ENCODE measurements around the gene PTGES. TPM values are rescaled to one million over a fixed set of nuclear protein-coding genes. Genes with fewer than 3 reads are reported as not detected.

Gene PTGES
- polyA plus RNA-seq, 1 of the 3 experiments (the other 2 are of a cell fraction) = 5.2 TPM

DNA sequence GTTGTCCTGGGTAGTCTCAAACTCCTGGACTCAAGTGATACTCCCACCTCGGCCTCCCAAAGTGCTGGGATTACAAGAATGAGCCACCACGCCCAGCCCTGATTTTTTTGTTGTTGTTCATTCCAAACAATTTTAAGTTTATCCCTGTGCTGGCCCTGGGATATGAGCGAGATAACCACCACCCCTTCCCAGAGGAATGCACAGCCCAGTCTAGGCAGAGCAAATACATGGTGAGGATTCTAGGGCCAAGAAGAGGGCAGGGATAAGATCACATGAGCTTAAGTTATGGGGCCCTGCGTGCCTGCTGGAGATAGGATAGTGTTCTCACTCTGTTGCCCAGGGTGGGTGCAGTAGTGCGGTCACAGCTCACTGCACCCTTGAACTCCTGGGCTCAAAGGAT lies 29.1 kb upstream of the PTGES start:
- CTCF ChIA-PET = interaction anchor here (0.6 to 19.6 kb wide), 11 partner anchors 8 to 140 kb away, joined by 3 to 356 read pairs (median 7); partner anchors contain the start of gene ASB6
- no peaks in the 10 kb centered on the region for H3K79me2 ChIP-seq (ENCODE audit: insufficient read depth)
- no peaks in the 10 kb centered on the region for H3K9me3 ChIP-seq
- H3K4me3 ChIP-seq (ENCODE audit: low read depth in 2 of 2, low read length in 1 of 2) = no peak overlapping the region
- no peaks in the 10 kb centered on the region for H3K9me2 ChIP-seq
- no peaks in the 10 kb centered on the region for H3K36me3 ChIP-seq (replicated peaks in 1 of 2; ENCODE audit: control insufficient read depth in 1 of 2, insufficient read depth in 2 of 2, low read length in 1 of 2)
- DNase-seq = no peak
- POLR2A ChIA-PET = interaction anchor here (1.4 kb wide), 1 partner anchor 44 kb away, joined by 4 read pairs; no protein-coding TSS in a partner anchor
- WGBS (ENCODE audit: low lambda C conversion rate) = 78% methylated on average over 5 of the region's 5 CpGs
- 0 out of 4 replicates have a peak, but pooled peaks cover 0 to 6% of the 10 kb centered on the region in 2 experiments for H3K4me1 ChIP-seq (ENCODE audit: control insufficient read depth in 1 of 2, insufficient read depth in 2 of 2, low read depth in 1 of 2, low read length in 1 of 2)
- no peak for TF ChIP-seq MEF2A (IDR thresholded peaks at IDR 0.05; ENCODE audit: borderline replicate concordance, low read depth)
- H3K27me3 ChIP-seq (ENCODE audit: insufficient read depth) = no peaks in the 10 kb centered on the region
- H2AFZ ChIP-seq (ENCODE audit: low read depth) = no peak overlapping the region
- H3K4me2 ChIP-seq = no peak overlapping the region
- no peaks in the 10 kb centered on the region for H4K20me1 ChIP-seq (ENCODE audit: insufficient read depth)
- H3K9ac ChIP-seq = no peak overlapping the region
- no peak overlapping the region for H3K27ac ChIP-seq (ENCODE audit: low read depth in 2 of 2, low read length in 1 of 2)
- H3F3A ChIP-seq (replicated peaks; ENCODE audit: insufficient read depth) = no peaks in the 10 kb centered on the region

DNA sequence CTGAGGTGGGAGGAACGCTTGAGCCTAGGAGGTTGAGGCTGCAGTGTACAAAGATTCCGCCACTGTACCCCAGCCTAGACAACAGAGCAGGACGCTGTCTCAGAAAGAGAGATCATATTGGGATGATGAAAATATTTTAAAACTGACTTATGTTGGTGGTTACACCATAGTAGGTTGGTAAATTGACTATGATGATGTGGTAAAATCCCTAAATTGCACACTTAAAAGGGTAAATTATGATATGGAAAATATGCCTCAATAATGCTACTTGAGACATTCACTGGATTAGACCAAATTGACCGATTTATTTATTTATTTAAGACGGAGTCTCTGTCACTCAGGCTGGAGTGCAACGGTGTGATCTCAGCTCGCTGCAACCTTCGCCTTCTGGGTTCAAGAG lies 28.3 kb upstream of the PTGES start:
- H3K27me3 ChIP-seq (ENCODE audit: insufficient read depth) = no peaks in the 10 kb centered on the region
- H3K9me3 ChIP-seq = no peaks in the 10 kb centered on the region
- ChIA-PET CTCF (interaction anchor here (0.7 to 19.6 kb wide), 9 partner anchors 9 to 642 kb away, joined by 3 to 356 read pairs (median 4); partner anchors contain the start of gene ASB6), POLR2A (interaction anchor here (1.4 kb wide), 1 partner anchor 43 kb away, joined by 4 read pairs; no protein-coding TSS in a partner anchor)
- H3K79me2 ChIP-seq (ENCODE audit: insufficient read depth) = no peaks in the 10 kb centered on the region
- no peak overlapping the region for H2AFZ ChIP-seq (ENCODE audit: low read depth)
- H3K36me3 ChIP-seq (replicated peaks in 1 of 2; ENCODE audit: control insufficient read depth in 1 of 2, insufficient read depth in 2 of 2, low read length in 1 of 2) = no peaks in the 10 kb centered on the region
- 71% methylated on average over 8 of the region's 8 CpGs for WGBS (ENCODE audit: low lambda C conversion rate)
- H3K4me2 ChIP-seq = no peak overlapping the region
- no peak for TF ChIP-seq NRF1 (IDR thresholded peaks at IDR 0.05; ENCODE audit: low read depth, low read length)
- TF ChIP-seq, protein P1, sequence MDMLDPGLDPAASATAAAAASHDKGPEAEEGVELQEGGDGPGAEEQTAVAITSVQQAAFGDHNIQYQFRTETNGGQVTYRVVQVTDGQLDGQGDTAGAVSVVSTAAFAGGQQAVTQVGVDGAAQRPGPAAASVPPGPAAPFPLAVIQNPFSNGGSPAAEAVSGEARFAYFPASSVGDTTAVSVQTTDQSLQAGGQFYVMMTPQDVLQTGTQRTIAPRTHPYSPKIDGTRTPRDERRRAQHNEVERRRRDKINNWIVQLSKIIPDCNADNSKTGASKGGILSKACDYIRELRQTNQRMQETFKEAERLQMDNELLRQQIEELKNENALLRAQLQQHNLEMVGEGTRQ (IDR thresholded peaks at IDR 0.05; ENCODE audit: borderline replicate concordance, low read depth, low read length) = no peak
- no peak for TF ChIP-seq RCOR1 (IDR thresholded peaks at IDR 0.05; ENCODE audit: low read length)
- no peak for TF ChIP-seq NFIC (IDR thresholded peaks at IDR 0.05; ENCODE audit: borderline replicate concordance)
- no peak for TF ChIP-seq POLR2AphosphoS5 (IDR thresholded peaks at IDR 0.05; ENCODE audit: low read depth, low read length)
- no peak for TF ChIP-seq SIN3A (IDR thresholded peaks at IDR 0.05; ENCODE audit: borderline replicate concordance, low read depth, low read length)
- no peak for TF ChIP-seq TAF1 (IDR thresholded peaks at IDR 0.05; ENCODE audit: borderline replicate concordance, low read depth, low read length)
- TF ChIP-seq CHD2 (IDR thresholded peaks at IDR 0.05; ENCODE audit: low read length, partially characterized antibody) = no peak
- no peak for TF ChIP-seq ELF1 (IDR thresholded peaks at IDR 0.05)
- TF ChIP-seq, protein P2, sequence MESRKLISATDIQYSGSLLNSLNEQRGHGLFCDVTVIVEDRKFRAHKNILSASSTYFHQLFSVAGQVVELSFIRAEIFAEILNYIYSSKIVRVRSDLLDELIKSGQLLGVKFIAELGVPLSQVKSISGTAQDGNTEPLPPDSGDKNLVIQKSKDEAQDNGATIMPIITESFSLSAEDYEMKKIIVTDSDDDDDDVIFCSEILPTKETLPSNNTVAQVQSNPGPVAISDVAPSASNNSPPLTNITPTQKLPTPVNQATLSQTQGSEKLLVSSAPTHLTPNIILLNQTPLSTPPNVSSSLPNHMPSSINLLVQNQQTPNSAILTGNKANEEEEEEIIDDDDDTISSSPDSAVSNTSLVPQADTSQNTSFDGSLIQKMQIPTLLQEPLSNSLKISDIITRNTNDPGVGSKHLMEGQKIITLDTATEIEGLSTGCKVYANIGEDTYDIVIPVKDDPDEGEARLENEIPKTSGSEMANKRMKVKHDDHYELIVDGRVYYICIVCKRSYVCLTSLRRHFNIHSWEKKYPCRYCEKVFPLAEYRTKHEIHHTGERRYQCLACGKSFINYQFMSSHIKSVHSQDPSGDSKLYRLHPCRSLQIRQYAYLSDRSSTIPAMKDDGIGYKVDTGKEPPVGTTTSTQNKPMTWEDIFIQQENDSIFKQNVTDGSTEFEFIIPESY (IDR thresholded peaks at IDR 0.05; ENCODE audit: borderline replicate concordance, low read depth) = no peak
- TF ChIP-seq, protein P3, sequence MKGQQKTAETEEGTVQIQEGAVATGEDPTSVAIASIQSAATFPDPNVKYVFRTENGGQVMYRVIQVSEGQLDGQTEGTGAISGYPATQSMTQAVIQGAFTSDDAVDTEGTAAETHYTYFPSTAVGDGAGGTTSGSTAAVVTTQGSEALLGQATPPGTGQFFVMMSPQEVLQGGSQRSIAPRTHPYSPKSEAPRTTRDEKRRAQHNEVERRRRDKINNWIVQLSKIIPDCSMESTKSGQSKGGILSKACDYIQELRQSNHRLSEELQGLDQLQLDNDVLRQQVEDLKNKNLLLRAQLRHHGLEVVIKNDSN (IDR thresholded peaks at IDR 0.05; ENCODE audit: borderline replicate concordance, low read depth) = no peak
- TF ChIP-seq EP300 (IDR thresholded peaks at IDR 0.05; ENCODE audit: borderline replicate concordance in 1 of 2, low read depth in 1 of 2, low read length in 1 of 2) = no peak
- no peak for TF ChIP-seq RXRA (IDR thresholded peaks at IDR 0.05; ENCODE audit: borderline replicate concordance, low read depth)
- no peak for TF ChIP-seq GATA2 (CRISPR knock-in tag; IDR thresholded peaks at IDR 0.05)
- TF ChIP-seq, protein P4, sequence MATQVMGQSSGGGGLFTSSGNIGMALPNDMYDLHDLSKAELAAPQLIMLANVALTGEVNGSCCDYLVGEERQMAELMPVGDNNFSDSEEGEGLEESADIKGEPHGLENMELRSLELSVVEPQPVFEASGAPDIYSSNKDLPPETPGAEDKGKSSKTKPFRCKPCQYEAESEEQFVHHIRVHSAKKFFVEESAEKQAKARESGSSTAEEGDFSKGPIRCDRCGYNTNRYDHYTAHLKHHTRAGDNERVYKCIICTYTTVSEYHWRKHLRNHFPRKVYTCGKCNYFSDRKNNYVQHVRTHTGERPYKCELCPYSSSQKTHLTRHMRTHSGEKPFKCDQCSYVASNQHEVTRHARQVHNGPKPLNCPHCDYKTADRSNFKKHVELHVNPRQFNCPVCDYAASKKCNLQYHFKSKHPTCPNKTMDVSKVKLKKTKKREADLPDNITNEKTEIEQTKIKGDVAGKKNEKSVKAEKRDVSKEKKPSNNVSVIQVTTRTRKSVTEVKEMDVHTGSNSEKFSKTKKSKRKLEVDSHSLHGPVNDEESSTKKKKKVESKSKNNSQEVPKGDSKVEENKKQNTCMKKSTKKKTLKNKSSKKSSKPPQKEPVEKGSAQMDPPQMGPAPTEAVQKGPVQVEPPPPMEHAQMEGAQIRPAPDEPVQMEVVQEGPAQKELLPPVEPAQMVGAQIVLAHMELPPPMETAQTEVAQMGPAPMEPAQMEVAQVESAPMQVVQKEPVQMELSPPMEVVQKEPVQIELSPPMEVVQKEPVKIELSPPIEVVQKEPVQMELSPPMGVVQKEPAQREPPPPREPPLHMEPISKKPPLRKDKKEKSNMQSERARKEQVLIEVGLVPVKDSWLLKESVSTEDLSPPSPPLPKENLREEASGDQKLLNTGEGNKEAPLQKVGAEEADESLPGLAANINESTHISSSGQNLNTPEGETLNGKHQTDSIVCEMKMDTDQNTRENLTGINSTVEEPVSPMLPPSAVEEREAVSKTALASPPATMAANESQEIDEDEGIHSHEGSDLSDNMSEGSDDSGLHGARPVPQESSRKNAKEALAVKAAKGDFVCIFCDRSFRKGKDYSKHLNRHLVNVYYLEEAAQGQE (IDR thresholded peaks at IDR 0.05; ENCODE audit: low read depth, low read length) = no peak
- no peak overlapping the region for H3K4me3 ChIP-seq (ENCODE audit: low read depth in 2 of 2, low read length in 1 of 2)
- no peaks in the 10 kb centered on the region for H3F3A ChIP-seq (replicated peaks; ENCODE audit: insufficient read depth)
- H3K27ac ChIP-seq (ENCODE audit: low read depth in 2 of 2, low read length in 1 of 2) = no peak overlapping the region
- 0 out of 4 replicates have a peak, but pooled peaks cover 0 to 6% of the 10 kb centered on the region in 2 experiments for H3K4me1 ChIP-seq (ENCODE audit: control insufficient read depth in 1 of 2, insufficient read depth in 2 of 2, low read depth in 1 of 2, low read length in 1 of 2)
- no peak overlapping the region for H3K9ac ChIP-seq
- DNase-seq = no peak
- H4K20me1 ChIP-seq (ENCODE audit: insufficient read depth) = no peaks in the 10 kb centered on the region
- no peaks in the 10 kb centered on the region for H3K9me2 ChIP-seq

Measured in SK-N-SH (cell line).